Raji (cell line): ENCODE measurements around the gene GPR55.

ENCODE experiments used
- POLR2A ChIP-seq: IDR thresholded peaks from 2 replicates; pipeline ENCODE4 v1.6.1; 2011; ENCODE audit warnings: low read depth, low read length, control low read depth; ENCODE audit not compliant: insufficient read depth

The GPR55 gene

DNA sequence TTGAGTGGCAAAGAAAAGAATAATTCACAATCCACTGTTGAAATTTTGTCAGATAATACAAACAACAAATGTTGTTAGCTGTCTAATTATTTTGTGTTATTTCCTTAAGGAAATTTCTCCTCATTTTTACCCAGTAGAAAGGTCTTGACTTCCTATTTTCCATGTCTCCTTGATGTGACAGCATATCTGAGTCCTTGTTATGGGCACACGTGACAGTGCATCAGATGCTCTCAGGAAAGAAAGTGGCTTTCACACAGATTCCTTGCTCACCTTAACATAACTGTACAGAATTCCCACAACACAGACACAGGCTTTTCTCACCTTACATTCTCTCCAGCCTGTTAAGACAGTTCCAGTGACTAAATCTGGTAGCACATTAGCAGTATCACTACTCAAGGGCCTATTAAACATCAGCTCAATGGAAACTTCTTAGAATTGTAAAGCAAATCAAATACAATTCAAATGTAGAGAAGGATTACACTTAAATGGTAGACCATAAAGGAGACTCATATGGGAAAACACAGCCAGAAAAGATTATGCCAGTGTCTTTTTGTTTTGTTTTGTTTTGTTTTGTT lies 30.2 kb upstream of the GPR55 start:
- no peak for TF ChIP-seq POLR2A

DNA sequence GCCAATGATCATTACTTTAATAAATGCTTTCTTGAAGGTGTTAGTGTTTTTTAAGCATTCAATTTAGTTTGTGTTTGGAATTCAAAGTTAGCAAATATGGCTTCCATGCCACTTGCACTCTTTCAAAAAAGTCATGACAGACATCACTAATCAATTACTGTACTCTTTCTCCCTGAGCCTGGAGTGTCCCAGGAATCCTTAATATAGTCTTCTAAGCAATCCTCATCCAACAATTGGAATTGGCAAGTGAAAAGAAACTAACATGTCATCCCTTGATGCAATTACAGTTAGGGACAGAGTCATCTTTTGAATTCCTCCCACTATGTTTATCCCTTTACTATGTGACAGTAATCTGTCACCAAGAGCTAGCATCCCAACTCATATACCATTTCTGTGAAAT lies 29.7 kb upstream of the GPR55 start:
- no peak for TF ChIP-seq POLR2A

DNA sequence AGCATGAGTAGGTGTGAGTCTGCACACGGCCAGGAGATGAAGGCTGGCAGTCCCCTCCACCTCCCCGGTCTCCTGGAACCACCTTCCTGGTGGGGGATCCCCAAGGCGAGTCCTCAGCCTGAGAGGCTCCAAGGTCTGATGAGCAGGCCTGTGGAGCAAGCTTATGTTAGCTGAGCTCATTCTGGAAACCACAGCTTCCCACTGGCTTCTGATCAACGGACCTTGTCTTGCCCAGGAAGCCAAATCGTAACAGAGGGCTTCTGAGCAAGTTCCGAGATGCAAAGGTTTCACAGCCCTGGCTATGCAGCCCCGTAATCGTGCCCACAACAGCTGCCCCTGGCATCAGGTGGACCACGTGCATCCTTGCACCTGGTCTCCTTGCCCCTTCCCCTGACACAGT lies 28.8 kb upstream of the GPR55 start:
- TF ChIP-seq POLR2A: no peak

DNA sequence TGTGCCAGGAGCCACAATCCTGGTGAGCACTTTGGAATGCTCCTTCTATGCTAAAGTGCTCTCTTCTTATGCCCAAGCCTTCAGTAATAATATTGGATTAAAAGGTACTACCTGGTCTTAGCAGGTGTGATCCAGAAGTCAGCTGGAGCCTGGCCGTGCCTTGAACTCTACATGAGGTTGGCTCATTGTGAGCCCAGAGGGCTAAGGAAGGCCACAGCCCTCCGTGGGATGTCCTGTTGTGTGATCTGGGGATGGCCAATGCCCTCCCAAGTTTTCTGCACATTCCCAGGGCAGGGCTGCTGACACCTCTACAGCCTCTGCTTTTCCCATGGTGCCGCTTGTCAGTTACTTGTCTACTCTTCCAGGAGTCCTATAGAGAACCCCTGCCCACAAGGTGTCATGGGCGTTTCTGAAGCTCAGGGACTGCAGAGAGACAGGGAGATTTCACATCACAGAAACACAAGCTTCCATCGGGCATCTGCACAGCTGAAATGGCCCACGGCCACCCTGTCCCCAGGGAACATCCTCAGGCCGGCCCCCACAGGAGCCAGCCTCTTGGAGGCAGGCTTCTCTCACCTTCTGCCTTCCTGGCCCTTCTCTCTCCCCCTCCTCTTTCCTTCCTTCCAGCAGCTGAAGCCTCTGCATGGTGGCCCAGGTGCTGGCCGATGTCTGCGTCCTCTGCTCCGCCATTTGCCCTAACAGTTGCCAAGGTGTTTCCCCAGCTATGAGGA lies 27.3 kb upstream of the GPR55 start:
- TF ChIP-seq POLR2A: no peak

DNA sequence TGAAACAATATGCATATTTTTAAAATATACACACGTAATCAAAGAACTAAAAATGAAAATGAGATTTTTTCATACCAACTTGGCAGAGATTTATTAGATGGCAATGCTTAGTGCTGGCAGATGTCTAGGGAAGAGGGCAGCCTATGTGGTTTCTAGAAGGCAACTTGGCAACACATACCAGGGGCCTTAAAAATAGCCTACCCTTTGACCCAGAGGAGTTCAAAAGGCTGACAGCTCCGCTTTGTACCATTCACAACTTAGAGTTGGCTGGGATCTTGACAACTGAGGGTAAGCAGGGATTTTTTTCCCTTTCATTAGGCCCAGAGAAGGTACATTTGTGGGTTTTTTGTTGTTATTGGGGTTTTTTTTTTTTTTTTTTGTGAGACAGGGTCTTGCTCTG lies 26.4 kb upstream of the GPR55 start:
- no peak for TF ChIP-seq POLR2A

DNA sequence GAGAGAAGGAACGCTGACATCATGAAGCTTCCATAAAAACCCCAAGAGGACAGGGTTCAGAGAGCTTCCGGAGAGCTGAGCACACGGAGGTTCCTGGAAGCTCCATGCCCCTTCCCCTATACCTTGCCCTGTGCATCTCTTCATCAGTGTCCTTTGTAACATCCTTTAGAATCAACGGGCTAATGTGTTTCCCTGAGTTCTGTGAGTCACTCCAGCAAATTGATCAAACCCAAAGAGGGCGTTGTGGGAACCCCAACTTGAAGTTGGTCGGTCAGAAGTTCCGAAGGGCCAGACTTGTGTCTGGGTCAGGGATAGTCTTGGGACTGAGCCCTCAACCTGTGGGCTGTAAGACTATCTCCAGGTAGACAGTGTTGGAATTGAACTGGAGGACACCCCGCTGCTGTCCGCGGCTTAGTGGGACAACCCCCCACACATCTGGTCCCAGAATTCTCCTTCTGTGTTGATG lies 25.9 kb upstream of the GPR55 start:
- TF ChIP-seq POLR2A: no peak

DNA sequence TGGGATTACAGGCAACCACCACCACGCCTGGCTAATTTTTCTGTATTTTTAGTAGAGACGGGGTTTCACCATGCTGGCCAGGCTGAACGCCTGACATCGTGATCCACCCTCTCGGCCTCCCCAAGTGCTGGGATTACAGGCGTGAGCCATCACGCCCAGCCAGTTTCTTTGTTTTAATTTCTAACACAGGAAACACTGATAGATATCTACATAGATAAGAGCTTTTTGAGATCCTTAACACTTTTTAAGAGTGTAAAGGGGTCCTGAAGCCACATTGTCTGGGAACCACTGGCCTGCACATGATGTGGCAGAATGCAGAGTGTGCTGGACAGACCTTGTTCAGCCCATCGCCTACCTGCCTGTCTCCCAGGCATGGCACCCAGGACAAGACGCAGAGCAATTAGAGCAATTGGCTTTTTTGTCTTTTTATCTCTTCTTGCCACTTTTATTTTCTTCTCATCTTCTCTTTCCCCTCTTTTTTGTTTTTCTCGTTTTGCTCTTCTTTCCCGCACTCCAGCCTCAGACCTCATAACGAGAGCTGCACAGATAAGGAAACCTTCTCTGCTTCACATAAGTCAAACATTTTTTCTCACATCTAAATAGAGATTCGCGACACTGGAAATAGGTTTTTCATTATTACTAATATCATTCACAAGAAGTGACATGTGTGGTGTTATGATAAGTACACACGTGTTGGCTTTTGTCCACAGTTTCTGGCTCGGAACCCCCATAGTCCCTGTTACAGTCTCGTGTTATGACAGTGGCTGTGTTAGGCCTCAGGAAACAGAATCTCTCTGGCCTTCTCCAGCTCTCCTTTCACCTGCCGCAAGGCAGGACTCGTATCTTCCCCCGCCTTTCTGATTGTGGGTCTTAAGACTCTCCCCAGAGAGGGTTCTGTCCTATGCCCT lies 25.2 kb upstream of the GPR55 start:
- no peak for TF ChIP-seq POLR2A

DNA sequence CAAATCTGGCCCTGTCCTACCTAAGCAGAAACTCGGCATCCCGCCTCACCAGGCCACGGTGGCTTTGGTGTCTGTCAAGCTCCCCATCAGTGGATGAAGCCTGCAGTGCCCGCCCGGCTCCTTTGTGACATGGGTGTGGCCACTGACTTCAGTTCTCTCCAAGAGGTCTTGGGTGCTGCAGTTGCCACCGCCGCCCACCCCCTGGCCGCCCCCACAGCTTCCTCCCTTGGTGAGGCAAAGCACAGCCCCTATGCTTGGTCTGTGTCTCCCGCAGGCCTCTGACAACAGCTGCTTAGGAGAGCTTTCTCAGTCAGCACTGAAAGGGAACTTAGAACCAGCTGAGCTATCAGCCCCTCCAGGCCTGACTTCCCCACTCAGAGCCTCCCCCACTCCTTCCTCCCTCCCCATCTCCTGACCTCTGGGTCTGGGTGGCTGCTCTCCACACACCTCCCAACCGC lies 22.9 kb upstream of the GPR55 start:
- TF ChIP-seq POLR2A: no peak

DNA sequence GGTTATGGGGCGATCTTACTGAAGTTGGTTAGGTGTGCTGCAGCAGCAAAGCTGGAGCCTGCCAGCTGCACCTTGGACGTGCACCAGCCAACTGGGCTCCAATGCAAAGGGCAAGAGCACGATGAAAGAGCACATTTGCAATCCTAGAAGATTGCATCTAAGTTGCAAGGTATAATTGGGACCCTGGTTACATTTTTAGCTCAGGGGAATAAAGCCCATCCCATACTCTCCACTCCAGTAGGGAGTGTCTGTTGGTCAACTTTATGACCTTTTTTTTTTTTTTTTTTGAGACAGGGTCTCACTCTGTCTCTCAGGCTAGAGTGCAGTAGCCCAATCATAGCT lies 22.2 kb upstream of the GPR55 start:
- no peak for TF ChIP-seq POLR2A

DNA sequence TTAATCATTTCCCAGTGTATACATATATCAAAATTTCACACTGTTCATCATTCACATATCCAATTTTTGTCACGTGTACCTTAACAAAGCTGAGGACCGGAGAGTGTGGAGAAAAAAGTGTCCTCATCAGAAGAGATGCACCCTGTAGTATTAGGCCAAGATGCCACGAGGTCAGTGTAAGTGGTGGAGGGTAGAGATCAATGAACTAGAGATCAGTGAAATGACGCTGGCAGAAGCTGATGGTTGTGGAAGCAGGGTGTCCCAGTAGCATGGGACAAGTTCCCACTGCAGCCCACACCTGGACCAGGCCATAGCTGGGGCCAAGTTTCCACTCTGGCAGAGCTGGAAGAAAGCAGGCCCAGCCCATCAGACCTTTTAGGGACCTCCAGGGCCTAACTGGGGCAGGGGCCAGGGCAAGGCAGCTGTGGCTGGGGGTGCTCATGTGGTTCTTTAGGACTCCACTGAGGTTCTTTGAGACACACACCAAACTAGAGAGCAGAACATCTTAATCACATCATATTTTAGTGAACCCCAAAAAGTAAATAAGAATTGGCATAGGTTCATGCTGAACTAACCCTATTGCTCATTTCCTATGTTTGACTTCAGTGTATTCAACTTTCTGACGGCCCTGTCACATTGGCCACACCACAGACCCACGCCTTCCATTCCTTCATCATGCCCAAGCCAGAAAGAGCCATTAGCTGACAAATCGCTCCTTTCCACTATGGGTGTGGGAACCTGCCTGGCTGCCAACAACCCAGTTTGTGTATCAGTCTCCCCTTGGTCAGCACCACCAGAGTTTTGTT lies 21.6 kb upstream of the GPR55 start:
- no peak for TF ChIP-seq POLR2A

DNA sequence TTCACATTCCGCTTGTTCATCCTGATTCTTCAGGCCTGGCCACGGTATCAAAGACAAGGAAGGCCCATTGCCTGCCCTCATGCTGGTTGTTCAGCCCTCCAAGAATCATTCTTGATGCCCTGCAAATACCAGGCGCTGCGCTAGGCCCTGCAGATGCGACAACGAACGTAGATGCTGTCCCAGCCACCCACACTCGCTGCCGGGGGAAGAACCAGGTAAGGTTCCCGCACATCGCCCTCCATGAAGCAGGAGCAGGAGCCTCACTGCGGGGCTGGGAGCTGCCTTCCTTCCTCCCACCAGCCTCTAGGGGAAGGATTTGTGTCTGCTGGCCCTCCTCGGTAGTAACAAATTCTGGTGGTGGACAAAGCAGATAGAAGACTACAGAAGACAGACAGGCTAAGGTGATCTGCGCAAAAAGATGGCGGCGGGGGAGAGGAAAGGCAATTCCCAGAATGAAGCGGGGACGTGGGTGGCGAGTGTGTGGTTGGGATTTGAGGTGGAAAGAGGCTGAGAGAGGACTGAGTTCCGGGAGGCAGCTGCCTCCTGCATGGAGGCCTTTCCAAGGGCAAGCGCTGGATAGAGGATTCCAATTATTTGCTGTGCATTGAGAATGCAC lies 19.8 kb upstream of the GPR55 start:
- no peak for TF ChIP-seq POLR2A

DNA sequence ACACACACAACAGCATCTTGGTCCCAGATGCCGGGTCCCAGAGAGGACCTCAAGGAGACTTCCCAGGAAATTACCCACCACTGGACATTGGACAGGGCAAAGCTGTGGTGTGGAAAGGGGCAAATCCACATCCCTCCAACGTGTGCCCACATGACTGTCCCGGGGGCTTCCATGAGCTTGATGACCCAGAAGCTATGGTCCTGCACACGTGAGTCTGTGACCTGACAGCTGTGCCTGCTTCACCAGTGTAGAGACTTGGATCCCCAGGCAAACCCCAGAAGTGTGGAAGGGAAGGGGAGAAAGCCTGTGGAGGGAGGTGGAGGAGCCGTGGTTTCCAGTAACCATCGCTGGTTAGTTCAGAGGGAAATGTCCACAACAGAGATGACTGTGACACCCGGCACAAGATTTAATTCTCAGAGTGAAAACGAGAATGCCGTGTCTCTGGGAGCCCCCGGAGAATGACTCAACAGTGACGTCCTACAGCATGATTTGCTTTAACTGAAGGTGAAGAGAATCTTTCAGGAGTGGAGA lies 19.1 kb upstream of the GPR55 start:
- TF ChIP-seq POLR2A: no peak

DNA sequence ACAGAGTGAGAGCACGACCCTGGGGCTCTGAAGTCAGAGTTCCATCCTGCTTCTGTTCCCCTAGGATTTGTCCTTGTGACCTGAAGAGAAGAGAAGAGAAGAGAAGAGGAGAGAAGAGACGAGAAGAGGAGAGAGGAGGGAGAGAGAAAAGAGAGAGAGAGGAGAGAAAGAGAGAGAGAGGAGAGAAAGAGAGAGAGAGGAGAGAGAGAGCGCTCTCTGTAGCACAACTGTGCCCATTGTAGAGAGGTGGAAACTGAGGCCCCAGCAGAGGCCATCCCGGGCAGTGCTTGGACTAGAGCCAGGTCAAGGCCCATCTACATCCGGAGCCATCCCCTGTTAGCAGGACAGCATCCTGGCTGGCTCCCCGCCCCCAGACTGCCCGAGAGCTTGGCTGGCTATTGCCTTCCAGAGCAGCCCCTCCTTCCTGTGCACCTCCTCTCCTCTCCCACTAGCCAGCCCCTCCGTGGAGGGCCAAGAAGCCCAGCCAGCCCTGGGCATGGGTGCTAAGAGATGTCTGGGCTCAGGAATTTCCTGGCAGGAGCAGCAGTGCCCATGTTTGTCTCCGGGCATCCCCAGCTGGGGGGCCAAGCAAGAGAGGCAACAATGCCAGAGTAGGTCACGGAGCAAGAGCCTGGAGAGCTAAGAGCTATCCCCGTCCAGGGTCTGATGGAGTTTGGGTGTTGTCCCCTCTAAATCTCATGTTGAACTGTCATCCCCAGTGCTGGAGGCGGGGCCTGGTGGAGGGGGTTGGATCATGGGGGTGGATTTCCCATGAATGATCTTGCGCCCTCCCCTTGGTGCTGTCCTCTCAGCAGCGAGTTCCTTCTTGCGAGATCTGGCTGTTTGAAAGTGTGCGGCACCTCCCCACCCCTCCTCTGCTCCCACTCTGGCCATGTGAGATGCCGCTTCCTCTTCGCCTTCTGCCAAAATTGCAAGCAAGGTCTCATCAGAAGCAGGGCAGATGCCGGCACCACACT lies 18.2 kb upstream of the GPR55 start:
- TF ChIP-seq POLR2A: no peak
